Kidney (tissue), 14 donors: ENCODE data around the gene HPD. TPM values are rescaled to one million over a fixed set of nuclear protein-coding genes. Genes with fewer than 3 reads are reported as not detected.
"Not testable (repeated sequence)": the region's sequence is repeated elsewhere in the genome, so short reads cannot be mapped to it uniquely, and the experiment has no call there.

Experiments
- DNase-seq, 5 donors: peaks; one replicate each; pipeline ENCODE4 v3.0.0-alpha.2; 2013 to 2020
- FAIRE-seq: peaks from 2 replicates; lab custom pipeline; 2012; peaks lifted over from hg19 to GRCh38; lab: Jason Lieb, UNC
- H3K27ac ChIP-seq, 2 donors: one replicate each; pipeline ENCODE4 v1.7.0; 2013; ENCODE audit warnings: low read depth in 2 of 2, low read length in 2 of 2, inconsistent platforms in 1 of 2
- H3K27me3 ChIP-seq: one replicate; pipeline ENCODE4 v1.7.1; 2013; ENCODE audit warnings: low read length, inconsistent platforms; ENCODE audit not compliant: control insufficient read depth, insufficient read depth
- H3K36me3 ChIP-seq, 3 donors: one replicate each; pipeline versions ENCODE4 v1.7.0 to v1.7.1; 2013; ENCODE audit warnings: low read length in 3 of 3, control low read depth in 1 of 3, inconsistent platforms in 1 of 3; ENCODE audit not compliant: insufficient read depth in 3 of 3, control insufficient read depth in 2 of 3
- H3K4me1 ChIP-seq, 3 donors: one replicate each; pipeline versions ENCODE4 v1.7.0 to v1.7.1; 2013; ENCODE audit warnings: low read length in 3 of 3, inconsistent platforms in 1 of 3, low read depth in 1 of 3; ENCODE audit not compliant: control insufficient read depth in 2 of 3, insufficient read depth in 2 of 3
- H3K4me3 ChIP-seq, 3 donors: one replicate each; pipeline versions ENCODE4 v1.7.0 to v1.8.1; 2013; ENCODE audit warnings: low read length in 3 of 3, control low read depth in 1 of 3, inconsistent platforms in 1 of 3
- H3K9ac ChIP-seq, 3 donors: one replicate each; pipeline versions ENCODE4 v1.7.0 to v1.7.1; 2013; ENCODE audit warnings: low read length in 3 of 3, control low read depth in 1 of 3, inconsistent platforms in 1 of 3
- H3K9me3 ChIP-seq, 3 donors: one replicate each; pipeline versions ENCODE4 v1.7.0 to v1.7.1; 2013; ENCODE audit warnings: low read length in 3 of 3, control low read depth in 1 of 3, inconsistent platforms in 1 of 3; ENCODE audit not compliant: control insufficient read depth in 2 of 3, insufficient read depth in 1 of 3
- intact Hi-C: fragments of 100-400 bp; cut with DNase I; formaldehyde crosslinking; loops from one replicate; pipeline ENCODE4 v1.11.1; 2022
- polyA plus RNA-seq: library from polyadenylated mRNA; stranded (reverse); fragments of 350-450 nt; fragmentation: Illumina TruSeq; extraction: RNeasy Lipid Tissue Mini Kit (QIAGEN cat#74804); gene quantifications from one replicate; pipeline ENCODE4 v1.2.3, GENCODE V29; 2014; ENCODE audit warnings: low read depth, low replicate concordance; ENCODE audit not compliant: insufficient read depth
- total RNA-seq: library from RNA; stranded (reverse); fragmentation: NEBNext Ultra II Directional; extraction: Animal tissue kit (Norgen Biotek cat#: 25700); gene quantifications from one replicate; pipeline ENCODE4 v1.2.1, GENCODE V29; 2021
- TF ChIP-seq, protein P1 (sequence below): IDR thresholded peaks from 3 replicates; pipeline ENCODE4 v1.5.1; 2012; ENCODE audit warnings: mild to moderate bottlenecking, moderate library complexity, borderline replicate concordance; ENCODE audit not compliant: insufficient read depth; ENCODE audit errors: extremely low read depth
- donor health status: control.
- donor health status: control.
- donor health status: control.
- donor health status: control.
- donor health status: control.
- donor health status: DM: yes; HTN: yes; CAD: no.
- donor health status: Normal renal cell carcinoma (clear cell type).

The HPD gene
- total and polyA plus RNA-seq, 2 donors from 2014 or later = 4.6 to 393 TPM

DNA sequence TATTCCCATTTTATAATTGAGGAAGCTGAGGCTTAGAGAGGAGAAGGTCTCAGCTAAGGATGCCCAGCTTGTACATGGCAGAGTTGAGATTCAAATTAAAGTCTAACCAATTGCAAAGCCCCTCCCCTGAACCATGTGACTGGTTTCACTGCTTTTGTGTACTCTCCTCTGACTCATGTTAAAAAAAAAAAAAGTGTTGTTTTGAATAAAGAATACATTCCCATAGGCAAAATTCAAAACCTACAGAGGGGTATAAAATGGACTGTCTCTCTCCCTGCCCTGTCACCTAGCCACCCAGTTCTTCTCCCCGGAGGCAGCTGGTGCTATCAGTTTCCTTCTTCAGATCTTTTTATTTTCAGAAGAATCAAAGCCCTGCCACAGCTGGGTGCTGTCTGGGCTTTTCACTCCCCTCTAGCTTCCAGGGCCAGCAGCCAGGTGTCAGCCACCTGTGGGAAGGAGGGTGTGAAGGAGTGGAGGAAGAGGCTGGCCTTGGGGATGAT is 35.4 kb upstream of the HPD start:
- DNase-seq = peak in 4 of 5 donors; percentile 62 to 77 (median 70)
- FAIRE-seq = no peak
- H3K9me3 ChIP-seq = no peaks in the 10 kb centered on the region
- peak overlapping the region; percentile 46 to 76 for H3K27ac ChIP-seq
- peaks cover 0 to 22% (median 10%) of the 10 kb centered on the region in 3 donors for H3K4me1 ChIP-seq
- TF ChIP-seq, protein P1, sequence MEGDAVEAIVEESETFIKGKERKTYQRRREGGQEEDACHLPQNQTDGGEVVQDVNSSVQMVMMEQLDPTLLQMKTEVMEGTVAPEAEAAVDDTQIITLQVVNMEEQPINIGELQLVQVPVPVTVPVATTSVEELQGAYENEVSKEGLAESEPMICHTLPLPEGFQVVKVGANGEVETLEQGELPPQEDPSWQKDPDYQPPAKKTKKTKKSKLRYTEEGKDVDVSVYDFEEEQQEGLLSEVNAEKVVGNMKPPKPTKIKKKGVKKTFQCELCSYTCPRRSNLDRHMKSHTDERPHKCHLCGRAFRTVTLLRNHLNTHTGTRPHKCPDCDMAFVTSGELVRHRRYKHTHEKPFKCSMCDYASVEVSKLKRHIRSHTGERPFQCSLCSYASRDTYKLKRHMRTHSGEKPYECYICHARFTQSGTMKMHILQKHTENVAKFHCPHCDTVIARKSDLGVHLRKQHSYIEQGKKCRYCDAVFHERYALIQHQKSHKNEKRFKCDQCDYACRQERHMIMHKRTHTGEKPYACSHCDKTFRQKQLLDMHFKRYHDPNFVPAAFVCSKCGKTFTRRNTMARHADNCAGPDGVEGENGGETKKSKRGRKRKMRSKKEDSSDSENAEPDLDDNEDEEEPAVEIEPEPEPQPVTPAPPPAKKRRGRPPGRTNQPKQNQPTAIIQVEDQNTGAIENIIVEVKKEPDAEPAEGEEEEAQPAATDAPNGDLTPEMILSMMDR = no peak
- H3K36me3 ChIP-seq = peaks cover 0 to 18% (median 7%) of the 10 kb centered on the region in 3 donors
- H3K4me3 ChIP-seq = no peak overlapping the region
- intact Hi-C loops = no loop called here
- no peak overlapping the region for H3K9ac ChIP-seq
- H3K27me3 ChIP-seq = no peaks in the 10 kb centered on the region

DNA sequence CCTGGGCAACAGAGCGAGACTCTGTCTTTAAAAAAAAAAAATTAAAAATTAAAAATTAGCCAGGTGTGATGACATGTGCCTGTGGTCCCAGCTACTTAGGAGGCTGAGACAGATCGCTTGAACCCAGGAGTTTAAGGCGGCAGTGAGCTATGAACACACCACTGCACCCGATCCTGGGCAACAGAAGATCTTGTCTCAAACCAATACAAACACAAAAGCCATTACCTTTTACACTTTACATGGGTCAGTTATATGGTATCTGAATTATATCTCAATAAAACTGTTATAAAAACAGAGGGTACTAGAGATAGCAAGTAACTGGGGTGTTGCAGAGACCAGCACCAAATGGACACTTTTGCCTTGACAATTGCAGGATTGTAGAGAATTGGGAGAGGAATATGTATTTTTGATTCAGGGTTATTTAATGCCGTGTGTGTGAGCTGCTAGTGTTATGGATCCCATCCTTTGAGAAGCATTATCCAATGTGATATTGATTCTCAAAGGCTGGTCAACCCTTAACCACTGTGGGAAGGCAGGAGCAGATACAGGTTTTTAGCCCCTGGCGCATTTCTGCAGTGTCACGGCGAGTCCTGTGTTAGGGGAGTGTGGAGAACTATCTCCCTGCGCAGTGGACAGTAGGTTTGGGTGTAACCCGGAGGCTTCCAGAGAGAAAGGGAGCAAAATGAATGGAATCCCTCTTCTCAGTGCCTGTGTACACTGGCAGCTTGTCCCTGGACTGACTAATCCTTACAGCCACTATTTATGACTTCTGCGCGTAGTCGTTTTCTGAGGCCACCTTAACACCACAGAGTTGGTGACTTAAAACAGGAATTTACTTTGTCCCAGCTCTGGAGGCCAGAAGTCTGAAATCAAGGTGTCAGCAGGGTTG is 34.3 kb upstream of the HPD start:
- H3K4me3 ChIP-seq = no peak overlapping the region
- no peaks in the 10 kb centered on the region for H3K27me3 ChIP-seq
- H3K27ac ChIP-seq = peak overlapping the region in 1 of 2 donors; percentile 9
- peaks cover 2 to 27% (median 10%) of the 10 kb centered on the region in 3 donors for H3K4me1 ChIP-seq
- DNase-seq (no peak), FAIRE-seq (no peak)
- no peak overlapping the region for H3K9ac ChIP-seq
- no peaks in the 10 kb centered on the region for H3K9me3 ChIP-seq
- TF ChIP-seq, protein P1 = no peak
- intact Hi-C loops = no loop called here
- H3K36me3 ChIP-seq = peaks cover 0 to 18% (median 6%) of the 10 kb centered on the region in 3 donors

DNA sequence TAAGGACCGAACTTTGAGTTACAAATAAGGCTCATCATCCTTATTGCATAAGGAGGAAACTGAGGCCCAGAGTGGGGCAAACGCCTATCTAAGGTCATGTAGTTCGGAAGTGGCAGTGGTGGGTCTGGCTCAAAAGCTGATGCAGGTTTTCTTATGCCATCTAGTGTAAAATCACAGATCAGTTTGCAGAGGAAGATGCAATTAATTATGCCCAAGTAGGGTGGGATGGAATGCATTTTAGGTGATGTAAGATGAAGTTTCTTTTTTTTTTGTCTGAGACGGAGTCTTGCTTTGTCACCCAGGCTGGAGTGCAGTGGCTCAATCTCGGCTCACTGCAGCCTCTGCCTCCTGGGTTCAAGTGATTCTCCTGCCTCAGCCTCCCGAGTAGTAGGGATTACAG is 31.0 kb upstream of the HPD start:
- DNase-seq, H3K27ac ChIP-seq, H3K36me3 ChIP-seq, H3K27me3 ChIP-seq, intact Hi-C loops, FAIRE-seq, H3K9me3 ChIP-seq: not testable (repeated sequence)
- Histone ChIP-seq H3K9ac (peak overlapping the region; percentile 79 to 91 (median 85)), H3K4me3 (peak overlapping the region; percentile 73 to 95 (median 92)), H3K4me1 (peaks cover 2 to 26% (median 10%) of the 10 kb centered on the region in 3 donors)

DNA sequence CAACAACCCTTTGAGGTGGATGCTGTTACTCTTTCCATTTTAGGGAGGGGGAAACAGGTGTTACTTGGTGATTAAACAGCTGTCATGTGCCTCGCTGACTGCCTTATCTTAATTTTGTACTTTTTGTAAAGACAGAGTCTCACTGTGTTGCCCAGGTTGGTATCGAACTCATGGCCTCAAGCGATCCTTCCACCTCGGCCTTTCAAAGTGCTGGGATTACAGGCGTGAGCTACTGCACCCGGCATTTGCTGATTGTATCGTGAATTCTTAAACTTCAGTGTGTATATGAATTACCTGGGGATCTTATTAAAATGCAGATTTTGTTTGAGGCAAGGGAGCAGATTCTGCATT is 30.6 kb upstream of the HPD start:
- peaks cover 2 to 22% (median 6%) of the 10 kb centered on the region in 3 donors for H3K4me1 ChIP-seq
- peak overlapping the region; percentile 79 to 91 (median 85) for H3K9ac ChIP-seq
- H3K9me3 ChIP-seq = no peaks in the 10 kb centered on the region
- TF ChIP-seq, protein P1 = no peak
- H3K4me3 ChIP-seq = peak overlapping the region; percentile 73 to 95 (median 92)
- DNase-seq (no peak), FAIRE-seq (no peak)
- intact Hi-C loops = no loop called here
- H3K36me3 ChIP-seq = no peaks in the 10 kb centered on the region
- no peaks in the 10 kb centered on the region for H3K27me3 ChIP-seq
- peak overlapping the region; percentile 91 to 96 for H3K27ac ChIP-seq
